Neural crest cell (in vitro differentiated cells): ENCODE data around the gene DKKL1. TPM values are rescaled to one million over a fixed set of nuclear protein-coding genes. Genes with fewer than 3 reads are reported as not detected.

Experiments used
- DNase-seq: peaks from one replicate; pipeline ENCODE4 v3.0.0; 2021; ENCODE audit warnings: low read depth, mixed read lengths, low spot score
- H3K27ac Mint-ChIP-seq: one replicate; pipeline ENCODE4 v1.8.0; 2021; ENCODE audit warnings: mild to moderate bottlenecking, mixed read lengths; ENCODE audit not compliant: unreplicated experiment
- H3K27me3 Mint-ChIP-seq: 2 replicates; pipeline ENCODE4 v1.8.0; 2021; ENCODE audit warnings: low read depth, mild to moderate bottlenecking, mixed read lengths
- H3K36me3 Mint-ChIP-seq: 2 replicates; pipeline ENCODE4 v1.8.0; 2021; ENCODE audit warnings: low read depth, mild to moderate bottlenecking, mixed read lengths
- H3K4me1 Mint-ChIP-seq: 2 replicates; pipeline ENCODE4 v1.8.0; 2021; ENCODE audit warnings: mixed read lengths
- H3K4me3 Mint-ChIP-seq: one replicate; pipeline ENCODE4 v1.8.0; 2021; ENCODE audit warnings: mild to moderate bottlenecking, mixed read lengths
- H3K9me3 Mint-ChIP-seq: 2 replicates; pipeline ENCODE4 v1.8.0; 2021; ENCODE audit warnings: mixed read lengths
- CTCF ChIP-seq: fragments of 200-600 bp; sonication (generic); conservative IDR thresholded peaks from 2 replicates; pipeline ENCODE4 v1.5.0; 2021; ENCODE audit warnings: antibody characterized with exemption, mild to moderate bottlenecking
- total RNA-seq: library from RNA; stranded (reverse); gene quantifications from 2 replicates; pipeline ENCODE4 v1.2.1, GENCODE V29; 2021

The DKKL1 gene
- total RNA-seq, 1 donor from 2014 or later: 2.0 TPM

GRCh38 chr19:49362048-49362928 lies 1.4 kb upstream of the DKKL1 start, which contains the start of gene TEAD2:
Gene TEAD2 (minus strand): TSS chr19:49362416. CDS start chr19:49360075, 2,341 bp downstream.
- no peak for TF ChIP-seq CTCF
- Mint-ChIP-seq H3K27ac (no peak within 1 kb of the TSS), H3K9me3 (no peaks in the 10 kb centered on the region), H3K27me3 (peaks cover 5% of the 10 kb centered on the region), H3K4me3 (no peak within 1 kb of the TSS), H3K36me3 (peaks cover 8% of the 10 kb centered on the region), H3K4me1 (peaks cover 18% of the 10 kb centered on the region)
- DNase-seq: peak; percentile 61

- H3K36me3 Mint-ChIP-seq: peaks cover 8% of the 10 kb centered on the region
- H3K27me3 Mint-ChIP-seq: peaks cover 5% of the 10 kb centered on the region
- H3K4me3 Mint-ChIP-seq: no peak overlapping the region
- H3K9me3 Mint-ChIP-seq: no peaks in the 10 kb centered on the region
- no peak for TF ChIP-seq CTCF
- H3K27ac Mint-ChIP-seq: no peak overlapping the region
- peaks cover 14% of the 10 kb centered on the region for H3K4me1 Mint-ChIP-seq
- DNase-seq: no peak
These were observed 779 bp upstream of the DKKL1 start for GRCh38 chr19:49362929-49363267.

- Mint-ChIP-seq H3K27me3 (peaks cover 5% of the 10 kb centered on the region), H3K4me3 (no peak overlapping the region), H3K27ac (no peak overlapping the region), H3K36me3 (peaks cover 4% of the 10 kb centered on the region), H3K9me3 (no peaks in the 10 kb centered on the region), H3K4me1 (peaks cover 13% of the 10 kb centered on the region)
- no peak for DNase-seq
- TF ChIP-seq CTCF: no peak
These were observed 533 bp downstream of the DKKL1 start for GRCh38 chr19:49364083-49364737.

- no peaks in the 10 kb centered on the region for H3K9me3 Mint-ChIP-seq
- DNase-seq: no peak
- no peak overlapping the region for H3K4me3 Mint-ChIP-seq
- TF ChIP-seq CTCF: no peak
- H3K27ac Mint-ChIP-seq: no peak overlapping the region
- H3K4me1 Mint-ChIP-seq: peaks cover 5% of the 10 kb centered on the region
- peaks cover 2% of the 10 kb centered on the region for H3K27me3 Mint-ChIP-seq
- no peaks in the 10 kb centered on the region for H3K36me3 Mint-ChIP-seq
These were observed 2.4 kb downstream of the DKKL1 start for GRCh38 chr19:49366110-49366509.

- Mint-ChIP-seq H3K27me3 (no peaks in the 10 kb centered on the region), H3K9me3 (peaks cover 3% of the 10 kb centered on the region), H3K27ac (no peak overlapping the region), H3K4me1 (no peaks in the 10 kb centered on the region), H3K4me3 (no peak overlapping the region), H3K36me3 (no peaks in the 10 kb centered on the region)
- no peak for DNase-seq
- no peak for TF ChIP-seq CTCF
These were observed 5.2 kb downstream of the DKKL1 start for GRCh38 chr19:49368711-49369358.
